ENCODE results near the gene TEX50.
"Not testable (repeated sequence)": the region's sequence is repeated elsewhere in the genome, so short reads cannot be mapped to it uniquely, and the experiment has no call there.

Gene TEX50

GRCh38 chr1:173639102-173639501 is 4.0 kb downstream of the TEX50 start:
- no peak for DNase-seq (ENCODE audit: low read depth, low spot score)
- no peak overlapping the region for H3K4me3 ChIP-seq (ENCODE audit: low read depth, low read length)
- POLR2A ChIA-PET: no interaction called here
- TF ChIP-seq CTCF (IDR thresholded peaks at IDR 0.05; ENCODE audit: insufficient read depth, low read length, missing control alignments): no peak
- CTCF ChIA-PET: no interaction called here

DNA sequence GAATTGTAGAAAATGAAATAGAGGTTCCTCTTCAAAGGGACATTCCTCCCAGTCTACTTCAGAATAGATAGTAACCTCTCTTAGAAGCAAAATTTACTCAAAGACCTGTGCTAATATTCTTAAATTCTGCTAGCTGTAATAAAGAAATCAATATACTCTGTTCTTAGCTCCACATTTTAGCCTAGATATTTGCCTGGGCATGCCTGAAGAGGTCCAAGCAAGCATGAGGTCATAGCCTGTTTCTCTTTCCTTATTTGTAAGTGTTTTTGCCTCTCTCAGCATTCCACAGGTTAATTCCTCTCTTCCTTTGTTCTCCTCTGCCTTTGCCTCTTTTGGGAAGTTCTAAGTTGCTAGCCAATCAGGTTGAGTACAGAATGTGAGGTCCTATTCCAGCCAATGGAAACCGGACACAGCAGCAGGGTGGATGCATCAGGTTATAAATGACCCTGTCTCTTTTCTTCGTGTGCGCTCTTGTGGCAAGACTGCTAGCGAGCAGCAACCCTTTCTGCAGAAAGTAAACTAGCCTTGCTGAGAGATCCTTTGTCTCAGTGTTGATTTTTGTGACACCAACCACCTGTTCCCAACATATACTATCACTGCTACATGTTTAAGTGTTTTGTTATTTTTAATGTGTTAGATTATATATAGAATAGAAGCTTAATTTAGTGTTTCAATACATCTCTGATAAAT is 7.5 kb downstream of the TEX50 start:
- DNase-seq (ENCODE audit: low read depth, low spot score); CTCF ChIA-PET; H3K4me3 ChIP-seq (ENCODE audit: low read depth, low read length); POLR2A ChIA-PET: not testable (repeated sequence)

- no peak overlapping the region for H3K4me3 ChIP-seq (ENCODE audit: low read depth, low read length)
- CTCF ChIA-PET: no interaction called here
- DNase-seq (ENCODE audit: low read depth, low spot score): no peak
- POLR2A ChIA-PET: no interaction called here
- no peak for TF ChIP-seq CTCF (IDR thresholded peaks at IDR 0.05; ENCODE audit: insufficient read depth, low read length, missing control alignments)
Observed at GRCh38 chr1:173646656-173647055, 11.5 kb downstream of the TEX50 start.

DNA sequence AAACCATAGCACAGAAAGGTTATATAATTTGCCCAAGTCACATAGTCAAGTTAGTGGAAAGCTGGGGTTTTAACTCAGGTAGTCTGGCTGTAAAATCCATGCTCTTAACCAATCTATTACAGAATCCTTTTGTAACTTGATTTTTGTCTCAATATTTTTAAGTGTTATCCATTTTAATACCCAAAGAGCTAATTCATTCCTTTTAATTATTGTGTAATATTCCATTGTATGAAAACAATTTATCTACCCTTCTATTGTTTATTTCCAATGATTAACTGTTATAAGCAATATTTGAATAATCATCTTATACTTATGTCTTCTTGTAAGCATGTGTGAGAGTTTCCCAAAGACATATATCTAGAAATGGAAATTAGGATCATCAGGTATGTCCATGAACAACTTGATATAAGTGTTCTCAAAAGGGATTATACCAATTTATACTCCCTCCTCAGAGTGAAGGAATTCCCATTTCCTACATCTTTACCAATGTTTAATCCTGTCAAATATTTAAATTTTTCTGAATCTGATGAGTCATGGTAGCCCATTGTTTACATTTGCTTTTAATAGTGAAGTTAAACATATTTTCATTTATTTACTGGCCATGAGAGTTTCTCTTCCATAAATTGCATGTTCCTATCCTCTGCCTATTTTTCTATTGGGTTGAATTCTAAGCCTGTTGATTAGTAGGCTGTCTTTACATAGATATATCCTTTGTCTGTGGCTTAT is 13.9 kb downstream of the TEX50 start:
- DNase-seq (ENCODE audit: low read depth, low spot score): no peak
- POLR2A ChIA-PET: no interaction called here
- CTCF ChIA-PET: no interaction called here
- no peak for TF ChIP-seq CTCF (IDR thresholded peaks at IDR 0.05; ENCODE audit: insufficient read depth, low read length, missing control alignments)
- no peak overlapping the region for H3K4me3 ChIP-seq (ENCODE audit: low read depth, low read length)

DNA sequence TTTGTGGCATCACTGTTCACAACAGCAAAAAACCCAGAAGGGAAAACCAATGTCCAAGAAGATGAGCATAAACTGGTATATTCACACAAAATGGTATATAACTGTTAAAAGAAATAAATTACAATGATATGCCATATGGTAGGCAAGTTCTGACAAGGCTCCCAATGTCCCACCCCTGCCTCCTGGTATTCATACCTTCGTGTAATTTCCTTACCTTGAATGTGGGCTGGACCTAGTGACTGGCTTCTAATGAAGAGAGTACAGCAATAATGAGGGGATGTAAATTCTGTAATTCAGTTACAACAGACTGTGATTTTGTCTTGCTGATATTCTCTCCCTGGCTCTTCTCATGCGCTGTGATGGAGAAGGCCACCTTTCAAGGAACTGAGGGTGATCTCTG is 25.2 kb downstream of the TEX50 start:
- H3K4me3 ChIP-seq (ENCODE audit: low read depth, low read length): no peak overlapping the region
- POLR2A ChIA-PET: no interaction called here
- TF ChIP-seq CTCF (IDR thresholded peaks at IDR 0.05; ENCODE audit: insufficient read depth, low read length, missing control alignments): no peak
- CTCF ChIA-PET: no interaction called here
- DNase-seq (ENCODE audit: low read depth, low spot score): no peak

DNA sequence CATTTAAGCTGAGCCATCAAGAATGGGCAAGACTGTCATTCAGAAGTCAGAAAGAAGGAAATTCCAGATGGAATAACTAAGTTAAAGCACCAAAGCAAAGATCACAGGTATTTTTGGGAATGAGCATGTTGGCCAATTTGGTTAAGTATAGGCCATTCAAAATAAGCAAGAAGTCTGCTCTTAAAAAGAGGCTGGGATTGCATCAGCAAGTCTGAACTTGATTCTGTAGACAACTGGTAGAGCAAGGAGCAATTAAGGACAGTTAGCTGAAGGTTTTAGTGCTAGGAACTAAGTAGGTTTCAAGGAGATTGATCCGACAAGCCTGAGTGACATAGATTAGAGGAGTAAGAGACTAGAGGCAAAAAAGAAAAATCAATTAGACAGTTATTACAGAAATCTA is 26.1 kb downstream of the TEX50 start:
- TF ChIP-seq CTCF (IDR thresholded peaks at IDR 0.05; ENCODE audit: insufficient read depth, low read length, missing control alignments): no peak
- ChIA-PET CTCF (no interaction called here), POLR2A (no interaction called here)
- no peak overlapping the region for H3K4me3 ChIP-seq (ENCODE audit: low read depth, low read length)
- DNase-seq (ENCODE audit: low read depth, low spot score): no peak

DNA sequence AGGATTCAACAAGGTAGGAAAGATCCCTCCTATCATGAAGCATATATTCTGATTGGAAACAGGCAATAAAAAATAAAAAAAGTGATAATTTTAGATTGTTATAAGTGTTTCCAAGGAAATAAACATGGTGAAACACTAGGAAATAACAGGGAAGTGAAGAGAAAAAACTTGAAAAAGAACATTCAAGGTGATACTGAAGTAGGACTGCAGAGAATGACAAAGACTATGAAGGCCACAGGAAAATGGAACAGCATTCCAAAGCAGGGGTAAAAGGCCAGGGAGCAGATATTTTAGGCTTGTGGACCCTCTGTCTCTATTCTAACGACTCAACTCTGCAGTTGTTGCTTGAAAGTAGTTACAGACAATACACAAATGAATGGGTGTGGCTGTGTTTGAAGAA is 26.6 kb downstream of the TEX50 start:
- ChIA-PET POLR2A (no interaction called here), CTCF (no interaction called here)
- no peak for TF ChIP-seq CTCF (IDR thresholded peaks at IDR 0.05; ENCODE audit: insufficient read depth, low read length, missing control alignments)
- no peak for DNase-seq (ENCODE audit: low read depth, low spot score)
- H3K4me3 ChIP-seq (ENCODE audit: low read depth, low read length): no peak overlapping the region
